GM18519 (cell line): Measurements from ENCODE around the gene NECTIN4.
A peak's percentile ranks its signal among the peaks of the same experiment; 100 is the strongest.
"Not testable (repeated sequence)": the region's sequence is repeated elsewhere in the genome, so short reads cannot be mapped to it uniquely, and the experiment has no call there.

Experiments
- ATAC-seq: cut with Tn5 transposase; IDR thresholded peaks from one replicate; pipeline ENCODE4 v1.9.1; 2021; ENCODE audit warnings: mild to moderate bottlenecking, moderate library complexity; ENCODE audit not compliant: unreplicated experiment, low FRiP score

The NECTIN4 gene

GRCh38 chr1:161065681-161066080, 23.7 kb downstream of the NECTIN4 start:
- ATAC-seq, result not testable (repeated sequence)

- ATAC-seq, result not testable (repeated sequence)
These were observed 25.4 kb downstream of the NECTIN4 start for GRCh38 chr1:161063936-161064335.

GRCh38 chr1:161061419-161061818, 27.9 kb downstream of the NECTIN4 start:
- no peak for ATAC-seq

- no peak for ATAC-seq
These were observed 30.1 kb downstream of the NECTIN4 start for GRCh38 chr1:161059293-161059692.

- no peak for ATAC-seq
These were observed 34.6 kb downstream of the NECTIN4 start for GRCh38 chr1:161054805-161055204.

GRCh38 chr1:161054232-161054631, 35.1 kb downstream of the NECTIN4 start:
- no peak for ATAC-seq

- no peak for ATAC-seq
These were observed 36.5 kb downstream of the NECTIN4 start for GRCh38 chr1:161052899-161053298.

- ATAC-seq, result no peak
These were observed 38.1 kb downstream of the NECTIN4 start for GRCh38 chr1:161051219-161051618.

GRCh38 chr1:161048949-161049722, 40.2 kb downstream of the NECTIN4 start:
- no peak for ATAC-seq

- ATAC-seq, result no peak
These were observed 41.6 kb downstream of the NECTIN4 start for GRCh38 chr1:161047436-161048420.

- peak; percentile 40 for ATAC-seq
These were observed 42.6 kb downstream of the NECTIN4 start for GRCh38 chr1:161046605-161047228.

GRCh38 chr1:161045736-161046604, 43.4 kb downstream of the NECTIN4 start, which contains the start of gene USF1:
Gene USF1, minus strand, starts transcription at chr1:161045977. Its CDS starts 2,702 bp downstream, at chr1:161043275.
- ATAC-seq, result peak; percentile 33

- no peak for ATAC-seq
These were observed 44.2 kb downstream of the NECTIN4 start for GRCh38 chr1:161044908-161045735.

- ATAC-seq, result no peak
These were observed 44.8 kb downstream of the NECTIN4 start for GRCh38 chr1:161044535-161044907.

- no peak for ATAC-seq
These were observed 49.8 kb downstream of the NECTIN4 start for GRCh38 chr1:161039546-161039945.

- no peak for ATAC-seq
These were observed 50.2 kb downstream of the NECTIN4 start for GRCh38 chr1:161039154-161039545.

GRCh38 chr1:161038523-161039153, 50.7 kb downstream of the NECTIN4 start, which contains the start of gene TSTD1:
Gene TSTD1, minus strand, starts transcription at chr1:161038964. Its CDS starts 75 bp downstream, at chr1:161038889.
- ATAC-seq, result peak; percentile 55
